Measurements from ENCODE around the gene COQ9.

DNA sequence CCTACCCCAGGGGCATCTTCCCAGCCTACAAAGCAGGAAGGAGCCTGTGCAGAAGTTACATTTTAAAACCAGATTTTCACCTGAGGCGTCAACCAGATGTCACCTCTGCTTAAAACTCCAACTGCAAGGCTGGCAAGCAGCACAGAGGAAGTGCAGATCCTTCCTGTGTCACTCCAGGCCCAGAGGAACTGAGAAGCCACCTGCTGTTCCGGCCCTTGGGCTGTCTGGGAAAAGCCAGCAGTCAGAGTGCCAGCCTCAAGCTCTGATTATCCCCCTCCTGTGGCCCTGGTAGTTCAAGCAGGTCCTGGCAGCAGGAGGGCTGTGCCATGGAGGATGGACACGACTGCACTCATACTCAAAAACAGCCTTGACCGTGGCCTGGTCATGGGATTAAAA, 25.4 kb downstream of the COQ9 start:
- TF ChIP-seq ZNF266 (tag by site-specific recombination; IDR thresholded peaks at IDR 0.05; ENCODE audit: low read depth) (no peak), ZNF16 (tag by site-specific recombination; IDR thresholded peaks at IDR 0.05; ENCODE audit: low read depth) (no peak), ZNF76 (tag by site-specific recombination; IDR thresholded peaks at IDR 0.05; ENCODE audit: borderline replicate concordance, low read depth) (no peak), ZBTB20 (tag by site-specific recombination; IDR thresholded peaks at IDR 0.05) (no peak), ZNF677 (tag by site-specific recombination; IDR thresholded peaks at IDR 0.05) (no peak), ZBTB7A (tag by site-specific recombination; IDR thresholded peaks at IDR 0.05; ENCODE audit: low read depth) (no peak), ZNF157 (tag by site-specific recombination; IDR thresholded peaks at IDR 0.05) (no peak), PRDM1 (tag by site-specific recombination; IDR thresholded peaks at IDR 0.05) (no peak), ZSCAN16 (tag by site-specific recombination; IDR thresholded peaks at IDR 0.05) (no peak)
- TF ChIP-seq, protein P1, sequence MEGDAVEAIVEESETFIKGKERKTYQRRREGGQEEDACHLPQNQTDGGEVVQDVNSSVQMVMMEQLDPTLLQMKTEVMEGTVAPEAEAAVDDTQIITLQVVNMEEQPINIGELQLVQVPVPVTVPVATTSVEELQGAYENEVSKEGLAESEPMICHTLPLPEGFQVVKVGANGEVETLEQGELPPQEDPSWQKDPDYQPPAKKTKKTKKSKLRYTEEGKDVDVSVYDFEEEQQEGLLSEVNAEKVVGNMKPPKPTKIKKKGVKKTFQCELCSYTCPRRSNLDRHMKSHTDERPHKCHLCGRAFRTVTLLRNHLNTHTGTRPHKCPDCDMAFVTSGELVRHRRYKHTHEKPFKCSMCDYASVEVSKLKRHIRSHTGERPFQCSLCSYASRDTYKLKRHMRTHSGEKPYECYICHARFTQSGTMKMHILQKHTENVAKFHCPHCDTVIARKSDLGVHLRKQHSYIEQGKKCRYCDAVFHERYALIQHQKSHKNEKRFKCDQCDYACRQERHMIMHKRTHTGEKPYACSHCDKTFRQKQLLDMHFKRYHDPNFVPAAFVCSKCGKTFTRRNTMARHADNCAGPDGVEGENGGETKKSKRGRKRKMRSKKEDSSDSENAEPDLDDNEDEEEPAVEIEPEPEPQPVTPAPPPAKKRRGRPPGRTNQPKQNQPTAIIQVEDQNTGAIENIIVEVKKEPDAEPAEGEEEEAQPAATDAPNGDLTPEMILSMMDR (tag by site-specific recombination; IDR thresholded peaks at IDR 0.05), result no peak
- TF ChIP-seq, protein P2, sequence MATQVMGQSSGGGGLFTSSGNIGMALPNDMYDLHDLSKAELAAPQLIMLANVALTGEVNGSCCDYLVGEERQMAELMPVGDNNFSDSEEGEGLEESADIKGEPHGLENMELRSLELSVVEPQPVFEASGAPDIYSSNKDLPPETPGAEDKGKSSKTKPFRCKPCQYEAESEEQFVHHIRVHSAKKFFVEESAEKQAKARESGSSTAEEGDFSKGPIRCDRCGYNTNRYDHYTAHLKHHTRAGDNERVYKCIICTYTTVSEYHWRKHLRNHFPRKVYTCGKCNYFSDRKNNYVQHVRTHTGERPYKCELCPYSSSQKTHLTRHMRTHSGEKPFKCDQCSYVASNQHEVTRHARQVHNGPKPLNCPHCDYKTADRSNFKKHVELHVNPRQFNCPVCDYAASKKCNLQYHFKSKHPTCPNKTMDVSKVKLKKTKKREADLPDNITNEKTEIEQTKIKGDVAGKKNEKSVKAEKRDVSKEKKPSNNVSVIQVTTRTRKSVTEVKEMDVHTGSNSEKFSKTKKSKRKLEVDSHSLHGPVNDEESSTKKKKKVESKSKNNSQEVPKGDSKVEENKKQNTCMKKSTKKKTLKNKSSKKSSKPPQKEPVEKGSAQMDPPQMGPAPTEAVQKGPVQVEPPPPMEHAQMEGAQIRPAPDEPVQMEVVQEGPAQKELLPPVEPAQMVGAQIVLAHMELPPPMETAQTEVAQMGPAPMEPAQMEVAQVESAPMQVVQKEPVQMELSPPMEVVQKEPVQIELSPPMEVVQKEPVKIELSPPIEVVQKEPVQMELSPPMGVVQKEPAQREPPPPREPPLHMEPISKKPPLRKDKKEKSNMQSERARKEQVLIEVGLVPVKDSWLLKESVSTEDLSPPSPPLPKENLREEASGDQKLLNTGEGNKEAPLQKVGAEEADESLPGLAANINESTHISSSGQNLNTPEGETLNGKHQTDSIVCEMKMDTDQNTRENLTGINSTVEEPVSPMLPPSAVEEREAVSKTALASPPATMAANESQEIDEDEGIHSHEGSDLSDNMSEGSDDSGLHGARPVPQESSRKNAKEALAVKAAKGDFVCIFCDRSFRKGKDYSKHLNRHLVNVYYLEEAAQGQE (tag by site-specific recombination; IDR thresholded peaks at IDR 0.05), result no peak
